ENCODE results near the gene PTPRD.

PTPRD gene

GRCh38 chr9:8844549-8844948, 1768.3 kb downstream of the PTPRD start:
- no peak for DNase-seq

GRCh38 chr9:8842402-8843193, 1770.2 kb downstream of the PTPRD start:
- DNase-seq = no peak

- no peak for DNase-seq
Observed at GRCh38 chr9:8838136-8838535, 1774.7 kb downstream of the PTPRD start.

GRCh38 chr9:8835291-8835690, 1777.5 kb downstream of the PTPRD start:
- no peak for DNase-seq

GRCh38 chr9:8832955-8833354, 1779.8 kb downstream of the PTPRD start:
- no peak for DNase-seq

- no peak for DNase-seq
Observed at GRCh38 chr9:8832386-8832785, 1780.4 kb downstream of the PTPRD start.

GRCh38 chr9:8831568-8831967, 1781.2 kb downstream of the PTPRD start:
- no peak for DNase-seq

- no peak for DNase-seq
Observed at GRCh38 chr9:8826281-8826680, 1786.5 kb downstream of the PTPRD start.

- DNase-seq = no peak
Observed at GRCh38 chr9:8825585-8826147, 1787.1 kb downstream of the PTPRD start.

GRCh38 chr9:8823131-8823895, 1789.5 kb downstream of the PTPRD start:
- DNase-seq = no peak

- DNase-seq = no peak
Observed at GRCh38 chr9:8822667-8823025, 1790.2 kb downstream of the PTPRD start.

GRCh38 chr9:8821910-8822666, 1790.7 kb downstream of the PTPRD start:
- DNase-seq = no peak

- no peak for DNase-seq
Observed at GRCh38 chr9:8817335-8817734, 1795.5 kb downstream of the PTPRD start.

GRCh38 chr9:8816361-8816760, 1796.4 kb downstream of the PTPRD start:
- DNase-seq = peak in 2 of 58 donors; percentile 2

GRCh38 chr9:8815931-8816330, 1796.9 kb downstream of the PTPRD start:
- no peak for DNase-seq

- no peak for DNase-seq
Observed at GRCh38 chr9:8815219-8815618, 1797.6 kb downstream of the PTPRD start.

GRCh38 chr9:8812888-8813287, 1799.9 kb downstream of the PTPRD start:
- no peak for DNase-seq

GRCh38 chr9:8809741-8810140, 1803.1 kb downstream of the PTPRD start:
- DNase-seq = no peak

GRCh38 chr9:8806150-8806549, 1806.7 kb downstream of the PTPRD start:
- DNase-seq = no peak

GRCh38 chr9:8804613-8805012, 1808.2 kb downstream of the PTPRD start:
- no peak for DNase-seq

- DNase-seq = no peak
Observed at GRCh38 chr9:8802242-8802641, 1810.6 kb downstream of the PTPRD start.

- no peak for DNase-seq
Observed at GRCh38 chr9:8800196-8800595, 1812.6 kb downstream of the PTPRD start.

All from anterior cingulate cortex (tissue), 58 donors.